ENCODE measurements around the gene ADK.

DNA sequence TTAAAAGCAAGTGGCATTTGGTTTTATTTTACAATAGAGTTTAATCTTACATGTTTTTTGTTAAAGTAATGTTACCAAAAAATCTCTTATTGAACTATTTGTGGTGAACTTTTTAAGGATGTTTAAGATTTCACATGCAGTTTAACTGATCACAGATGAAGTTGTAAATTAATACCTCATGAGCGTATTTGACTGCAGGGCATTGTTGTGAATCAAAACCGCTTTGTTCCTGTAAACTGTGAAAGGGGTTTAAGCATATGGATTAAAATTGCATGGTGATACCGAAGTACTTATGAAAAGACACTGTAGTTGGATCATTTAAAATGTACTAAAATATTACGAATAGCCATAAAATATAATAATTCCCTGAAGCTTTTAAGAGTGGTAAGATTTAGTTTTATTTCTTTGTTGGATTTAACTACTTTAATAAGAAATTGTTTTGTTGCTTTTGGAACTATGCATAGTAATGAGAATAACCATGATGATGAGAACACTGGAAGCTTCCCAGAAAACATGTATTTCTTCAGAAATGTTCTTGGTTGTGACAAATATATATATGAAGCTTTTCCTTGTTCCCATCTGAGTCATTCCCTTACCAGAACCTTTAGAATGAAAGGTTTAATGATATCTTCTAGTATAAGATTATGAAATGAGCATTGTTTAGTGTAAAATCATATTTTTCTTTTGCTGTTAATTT, 131.3 kb downstream of the ADK start:
- TF ChIP-seq, protein P1, sequence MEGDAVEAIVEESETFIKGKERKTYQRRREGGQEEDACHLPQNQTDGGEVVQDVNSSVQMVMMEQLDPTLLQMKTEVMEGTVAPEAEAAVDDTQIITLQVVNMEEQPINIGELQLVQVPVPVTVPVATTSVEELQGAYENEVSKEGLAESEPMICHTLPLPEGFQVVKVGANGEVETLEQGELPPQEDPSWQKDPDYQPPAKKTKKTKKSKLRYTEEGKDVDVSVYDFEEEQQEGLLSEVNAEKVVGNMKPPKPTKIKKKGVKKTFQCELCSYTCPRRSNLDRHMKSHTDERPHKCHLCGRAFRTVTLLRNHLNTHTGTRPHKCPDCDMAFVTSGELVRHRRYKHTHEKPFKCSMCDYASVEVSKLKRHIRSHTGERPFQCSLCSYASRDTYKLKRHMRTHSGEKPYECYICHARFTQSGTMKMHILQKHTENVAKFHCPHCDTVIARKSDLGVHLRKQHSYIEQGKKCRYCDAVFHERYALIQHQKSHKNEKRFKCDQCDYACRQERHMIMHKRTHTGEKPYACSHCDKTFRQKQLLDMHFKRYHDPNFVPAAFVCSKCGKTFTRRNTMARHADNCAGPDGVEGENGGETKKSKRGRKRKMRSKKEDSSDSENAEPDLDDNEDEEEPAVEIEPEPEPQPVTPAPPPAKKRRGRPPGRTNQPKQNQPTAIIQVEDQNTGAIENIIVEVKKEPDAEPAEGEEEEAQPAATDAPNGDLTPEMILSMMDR (conservative IDR thresholded peaks at IDR 0.05; ENCODE audit: low read length), result no peak
- no peak for TF ChIP-seq EZH2phosphoT487 (IDR thresholded peaks at IDR 0.05; ENCODE audit: borderline replicate concordance, low read depth, low read length)

Measured in OCI-LY7 (cell line).